Chondrocyte (in vitro differentiated cells): ENCODE measurements around the gene ACSF2. TPM values are rescaled to one million over a fixed set of nuclear protein-coding genes. Genes with fewer than 3 reads are reported as not detected.

Experiments used
- DNase-seq: peaks from one replicate; pipeline ENCODE4 v3.0.0; 2021; ENCODE audit warnings: mixed read lengths, low spot score
- H3K27ac Mint-ChIP-seq: one replicate; pipeline ENCODE4 v1.8.0; 2021; ENCODE audit warnings: mild to moderate bottlenecking, moderate library complexity, mixed read lengths; ENCODE audit not compliant: unreplicated experiment
- H3K27me3 Mint-ChIP-seq: 2 replicates; pipeline ENCODE4 v1.8.0; 2021; ENCODE audit warnings: low read depth, mixed read lengths
- H3K36me3 Mint-ChIP-seq: 2 replicates; pipeline ENCODE4 v1.8.0; 2021; ENCODE audit warnings: low read depth, mixed read lengths
- H3K4me1 Mint-ChIP-seq: 2 replicates; pipeline ENCODE4 v1.8.0; 2021; ENCODE audit warnings: low read depth, mild to moderate bottlenecking, mixed read lengths
- H3K4me3 Mint-ChIP-seq: one replicate; pipeline ENCODE4 v1.8.0; 2021; ENCODE audit warnings: mild to moderate bottlenecking, moderate library complexity, mixed read lengths; ENCODE audit not compliant: unreplicated experiment
- H3K9me3 Mint-ChIP-seq: 2 replicates; pipeline ENCODE4 v1.8.0; 2021; ENCODE audit warnings: low read depth, mixed read lengths
- CTCF ChIP-seq: fragments of 200-600 bp; sonication (generic); IDR thresholded peaks from 2 replicates; pipeline ENCODE4 v1.5.0; 2021; ENCODE audit warnings: antibody characterized with exemption, mild to moderate bottlenecking, moderate library complexity
- total RNA-seq: library from RNA; stranded (reverse); gene quantifications from 3 replicates; pipeline ENCODE4 v1.2.1, GENCODE V29; 2021

ACSF2 gene
- total RNA-seq, 1 donor from 2014 or later: 17.4 TPM

DNA sequence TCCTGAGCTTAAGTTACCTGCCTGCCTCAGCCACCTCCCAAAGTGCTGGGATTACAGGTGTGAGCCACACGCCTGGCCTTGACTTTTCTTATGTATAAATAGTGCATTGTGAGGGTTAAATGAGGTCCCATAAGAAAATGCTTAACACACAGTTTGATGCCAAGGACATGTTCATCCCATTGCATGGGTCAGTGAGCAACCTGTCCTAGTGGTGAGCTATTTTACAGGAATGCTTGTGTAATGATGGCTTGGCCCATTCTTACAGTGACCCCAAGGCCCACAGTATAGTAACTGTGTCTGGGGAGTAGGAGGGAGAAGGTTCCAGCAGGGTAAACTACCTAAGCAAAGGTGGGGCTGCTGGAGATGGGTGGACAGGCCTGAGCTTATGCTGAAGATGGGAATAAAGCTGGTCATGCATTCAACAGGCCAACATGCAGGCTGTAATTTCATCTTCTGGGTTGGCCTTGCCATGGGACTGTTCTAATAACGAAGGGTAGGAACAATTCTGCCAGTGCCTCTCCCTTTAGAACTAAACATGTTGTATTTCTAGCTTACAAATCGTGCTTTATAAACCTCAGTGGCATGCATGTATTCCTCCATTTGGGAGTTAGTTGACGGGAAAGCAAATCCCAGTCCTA lies 6.2 kb downstream of the ACSF2 start:
- H3K4me1 Mint-ChIP-seq: peaks cover 8% of the 10 kb centered on the region
- H3K27ac Mint-ChIP-seq: no peak overlapping the region
- no peak overlapping the region for H3K4me3 Mint-ChIP-seq
- DNase-seq: no peak
- no peaks in the 10 kb centered on the region for H3K9me3 Mint-ChIP-seq
- no peak for TF ChIP-seq CTCF
- H3K36me3 Mint-ChIP-seq: no peaks in the 10 kb centered on the region
- H3K27me3 Mint-ChIP-seq: no peaks in the 10 kb centered on the region

GRCh38 chr17:50437409-50437808 lies 11.4 kb downstream of the ACSF2 start:
- H3K9me3 Mint-ChIP-seq: no peaks in the 10 kb centered on the region
- no peak overlapping the region for H3K4me3 Mint-ChIP-seq
- H3K27me3 Mint-ChIP-seq: no peaks in the 10 kb centered on the region
- no peak for DNase-seq
- no peak overlapping the region for H3K27ac Mint-ChIP-seq
- no peak for TF ChIP-seq CTCF
- H3K36me3 Mint-ChIP-seq: no peaks in the 10 kb centered on the region
- H3K4me1 Mint-ChIP-seq: no peaks in the 10 kb centered on the region

DNA sequence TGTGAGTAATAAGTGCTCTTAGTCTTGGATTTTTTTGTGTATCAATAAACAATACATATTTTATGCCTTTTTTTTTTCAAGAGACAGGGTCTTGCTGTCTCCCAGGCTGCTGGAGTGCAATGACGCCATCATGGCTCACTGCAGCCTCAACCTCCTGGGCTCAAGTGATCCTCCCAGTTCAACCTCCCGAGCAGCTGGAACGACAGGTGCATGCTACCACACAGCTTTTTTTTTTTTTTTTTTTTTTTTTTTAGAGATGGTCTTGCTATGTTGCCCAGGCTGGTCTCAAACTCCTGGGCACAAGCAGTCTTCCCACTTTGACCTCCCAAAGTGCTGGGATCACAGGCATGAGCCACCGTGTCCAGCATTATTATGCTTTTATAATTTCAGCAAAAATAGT lies 13.0 kb downstream of the ACSF2 start:
- Mint-ChIP-seq H3K27me3 (no peaks in the 10 kb centered on the region), H3K4me1 (peaks cover 10% of the 10 kb centered on the region), H3K9me3 (no peaks in the 10 kb centered on the region), H3K27ac (no peak overlapping the region), H3K36me3 (no peaks in the 10 kb centered on the region), H3K4me3 (no peak overlapping the region)
- TF ChIP-seq CTCF: no peak
- DNase-seq: no peak

GRCh38 chr17:50440172-50440837 lies 14.3 kb downstream of the ACSF2 start:
- DNase-seq: no peak
- H3K9me3 Mint-ChIP-seq: no peaks in the 10 kb centered on the region
- no peak overlapping the region for H3K4me3 Mint-ChIP-seq
- no peak for TF ChIP-seq CTCF
- H3K27ac Mint-ChIP-seq: no peak overlapping the region
- H3K4me1 Mint-ChIP-seq: peaks cover 10% of the 10 kb centered on the region
- no peaks in the 10 kb centered on the region for H3K27me3 Mint-ChIP-seq
- H3K36me3 Mint-ChIP-seq: no peaks in the 10 kb centered on the region

GRCh38 chr17:50440838-50441829 lies 15.1 kb downstream of the ACSF2 start:
- Mint-ChIP-seq H3K36me3 (no peaks in the 10 kb centered on the region), H3K4me3 (no peak overlapping the region), H3K27me3 (no peaks in the 10 kb centered on the region), H3K4me1 (peaks cover 10% of the 10 kb centered on the region), H3K9me3 (no peaks in the 10 kb centered on the region), H3K27ac (no peak overlapping the region)
- TF ChIP-seq CTCF: no peak
- no peak for DNase-seq
